Measurements from ENCODE around the gene ERGIC3.

DNA sequence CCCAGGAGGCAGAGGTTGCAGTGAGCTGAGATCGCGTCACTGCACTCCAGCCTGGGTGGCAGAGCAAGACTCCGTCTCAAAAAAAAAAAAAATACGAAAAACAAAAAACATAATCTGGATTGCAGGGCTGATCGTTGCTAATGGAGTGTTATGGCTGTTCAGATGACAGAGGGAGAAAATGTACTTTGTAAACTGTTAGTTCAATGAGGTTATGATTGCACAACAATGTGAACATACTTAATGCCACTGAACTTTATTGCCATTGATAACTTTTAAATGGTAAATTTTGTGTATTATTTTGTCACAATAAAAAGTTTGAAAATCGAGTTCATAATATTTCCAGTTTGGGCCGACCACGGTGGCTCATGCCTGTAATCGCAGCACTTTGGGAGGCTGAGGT, 22.9 kb upstream of the ERGIC3 start:
- TF ChIP-seq, protein P1, sequence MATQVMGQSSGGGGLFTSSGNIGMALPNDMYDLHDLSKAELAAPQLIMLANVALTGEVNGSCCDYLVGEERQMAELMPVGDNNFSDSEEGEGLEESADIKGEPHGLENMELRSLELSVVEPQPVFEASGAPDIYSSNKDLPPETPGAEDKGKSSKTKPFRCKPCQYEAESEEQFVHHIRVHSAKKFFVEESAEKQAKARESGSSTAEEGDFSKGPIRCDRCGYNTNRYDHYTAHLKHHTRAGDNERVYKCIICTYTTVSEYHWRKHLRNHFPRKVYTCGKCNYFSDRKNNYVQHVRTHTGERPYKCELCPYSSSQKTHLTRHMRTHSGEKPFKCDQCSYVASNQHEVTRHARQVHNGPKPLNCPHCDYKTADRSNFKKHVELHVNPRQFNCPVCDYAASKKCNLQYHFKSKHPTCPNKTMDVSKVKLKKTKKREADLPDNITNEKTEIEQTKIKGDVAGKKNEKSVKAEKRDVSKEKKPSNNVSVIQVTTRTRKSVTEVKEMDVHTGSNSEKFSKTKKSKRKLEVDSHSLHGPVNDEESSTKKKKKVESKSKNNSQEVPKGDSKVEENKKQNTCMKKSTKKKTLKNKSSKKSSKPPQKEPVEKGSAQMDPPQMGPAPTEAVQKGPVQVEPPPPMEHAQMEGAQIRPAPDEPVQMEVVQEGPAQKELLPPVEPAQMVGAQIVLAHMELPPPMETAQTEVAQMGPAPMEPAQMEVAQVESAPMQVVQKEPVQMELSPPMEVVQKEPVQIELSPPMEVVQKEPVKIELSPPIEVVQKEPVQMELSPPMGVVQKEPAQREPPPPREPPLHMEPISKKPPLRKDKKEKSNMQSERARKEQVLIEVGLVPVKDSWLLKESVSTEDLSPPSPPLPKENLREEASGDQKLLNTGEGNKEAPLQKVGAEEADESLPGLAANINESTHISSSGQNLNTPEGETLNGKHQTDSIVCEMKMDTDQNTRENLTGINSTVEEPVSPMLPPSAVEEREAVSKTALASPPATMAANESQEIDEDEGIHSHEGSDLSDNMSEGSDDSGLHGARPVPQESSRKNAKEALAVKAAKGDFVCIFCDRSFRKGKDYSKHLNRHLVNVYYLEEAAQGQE (IDR thresholded peaks at IDR 0.05; ENCODE audit: low read depth), result no peak
- TF ChIP-seq RAD21 (IDR thresholded peaks at IDR 0.05; ENCODE audit: low read depth) (no peak), CREB1 (IDR thresholded peaks at IDR 0.05; ENCODE audit: low read depth) (no peak), EP300 (IDR thresholded peaks at IDR 0.05; ENCODE audit: borderline replicate concordance) (no peak), YY1 (IDR thresholded peaks at IDR 0.05; ENCODE audit: low read depth) (no peak), TAF1 (IDR thresholded peaks at IDR 0.05; ENCODE audit: low read depth) (no peak)
- TF ChIP-seq, protein P2, sequence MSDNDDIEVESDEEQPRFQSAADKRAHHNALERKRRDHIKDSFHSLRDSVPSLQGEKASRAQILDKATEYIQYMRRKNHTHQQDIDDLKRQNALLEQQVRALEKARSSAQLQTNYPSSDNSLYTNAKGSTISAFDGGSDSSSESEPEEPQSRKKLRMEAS (IDR thresholded peaks at IDR 0.05), result no peak
